Stimulated activated CD4-positive, alpha-beta T cell treated with anti-CD3 and anti-CD28 coated beads, Interleukin-4, amount 100 ng/mL, for 48 hours (primary cell): ENCODE results near the gene DLX2.

ENCODE experiments used
- DNase-seq, 2 donors: peaks; one replicate each; pipeline ENCODE4 v3.0.0-alpha.2; 2020; ENCODE audit warnings: low read depth in 2 of 2

Gene DLX2

GRCh38 chr2:172094294-172095145 lies 8.2 kb downstream of the DLX2 start:
- DNase-seq, result no peak

GRCh38 chr2:172093416-172094293 lies 9.0 kb downstream of the DLX2 start:
- no peak for DNase-seq

- no peak for DNase-seq
Observed at GRCh38 chr2:172092716-172093415, 9.8 kb downstream of the DLX2 start.

- no peak for DNase-seq
Observed at GRCh38 chr2:172091761-172092566, 10.7 kb downstream of the DLX2 start.

GRCh38 chr2:172091000-172091641 lies 11.6 kb downstream of the DLX2 start:
- DNase-seq, result no peak

GRCh38 chr2:172090044-172090961 lies 12.4 kb downstream of the DLX2 start:
- no peak for DNase-seq

GRCh38 chr2:172089633-172090032 lies 13.1 kb downstream of the DLX2 start:
- no peak for DNase-seq

- DNase-seq, result no peak
Observed at GRCh38 chr2:172089005-172089504, 13.6 kb downstream of the DLX2 start.

GRCh38 chr2:172088245-172089004 lies 14.3 kb downstream of the DLX2 start:
- DNase-seq, result no peak

- DNase-seq, result no peak
Observed at GRCh38 chr2:172087780-172088244, 14.9 kb downstream of the DLX2 start.

- DNase-seq, result no peak
Observed at GRCh38 chr2:172087207-172087779, 15.4 kb downstream of the DLX2 start.

GRCh38 chr2:172086241-172087206 lies 16.2 kb downstream of the DLX2 start:
- no peak for DNase-seq

- no peak for DNase-seq
Observed at GRCh38 chr2:172085460-172086159, 17.1 kb downstream of the DLX2 start, which contains the start of gene DLX1. Gene DLX1, plus strand, starts transcription at chr2:172085507. Its CDS starts 171 bp downstream, at chr2:172085678.

- DNase-seq, result no peak
Observed at GRCh38 chr2:172084645-172085459, 17.8 kb downstream of the DLX2 start.

GRCh38 chr2:172084395-172084644 lies 18.4 kb downstream of the DLX2 start:
- no peak for DNase-seq
